Bronchial smooth muscle cell (primary cell): Measurements from ENCODE around the gene DSG3. TPM values are rescaled to one million over a fixed set of nuclear protein-coding genes. Genes with fewer than 3 reads are reported as not detected.

Source experiments
- total RNA-seq: library from RNA; depleted of rRNA; stranded (reverse); fragments of >200 nt; gene quantifications from 2 replicates; pipeline ENCODE4 v1.2.1, GENCODE V29; 2014

DSG3 gene
- total RNA-seq, result 0.16 and 0.26 TPM in 2 replicates

DNA sequence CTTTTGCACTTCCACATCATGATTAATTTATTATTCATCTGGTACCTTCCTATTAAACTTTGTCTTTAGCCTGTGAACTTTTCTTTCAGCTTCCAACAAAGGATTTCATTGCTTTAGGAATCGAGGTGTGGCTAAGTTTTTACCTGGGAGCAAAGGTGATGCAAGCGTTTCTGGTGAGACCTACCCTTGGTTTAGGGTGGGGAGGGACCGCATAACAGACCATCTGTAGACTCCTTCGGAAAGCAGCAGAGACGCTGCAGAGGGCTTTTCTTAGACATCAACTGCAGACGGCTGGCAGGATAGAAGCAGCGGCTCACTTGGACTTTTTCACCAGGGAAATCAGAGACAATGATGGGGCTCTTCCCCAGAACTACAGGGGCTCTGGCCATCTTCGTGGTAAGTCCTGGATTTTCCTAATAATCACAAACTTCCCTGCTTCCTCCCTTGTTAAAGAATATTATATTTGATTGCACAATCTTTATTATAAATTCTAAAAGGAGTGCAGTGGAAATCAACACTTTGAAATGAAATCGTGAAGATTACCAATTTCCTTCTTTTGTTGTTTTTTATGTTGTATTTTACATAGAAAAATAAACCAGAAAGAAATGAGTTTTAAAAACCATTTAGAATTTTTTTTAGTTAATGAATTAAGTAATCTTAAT, at the start of gene DSG3:
Gene DSG3 (plus strand): TSS at position 212 of the 662 bp plus-strand sequence. CDS start 137 bp downstream, at position 349.

GRCh38 chr18:31497836-31498573, 50.5 kb downstream of the DSG3 start, which contains the start of gene DSG2:
Gene DSG2 (plus strand): TSS chr18:31498177. CDS start chr18:31498252, 75 bp downstream.

Other genes starting within 250 kb of the DSG3 start
- gene DSG1, start 129.6 kb upstream of the DSG3 start, total RNA-seq, result not detected in 2 replicates
- gene DSG4, start 71.0 kb upstream of the DSG3 start, total RNA-seq, result not detected in 2 replicates
- gene DSG2, start 50.4 kb downstream of the DSG3 start, total RNA-seq, result 0.17 and 2.2 TPM in 2 replicates
- gene TTR, start 144.1 kb downstream of the DSG3 start, total RNA-seq, result not detected in 2 replicates
- gene B4GALT6, start 236.8 kb downstream of the DSG3 start, total RNA-seq, result 0.77 and 2.8 TPM in 2 replicates